GM19324 (cell line): ENCODE measurements around the gene LYRM2.
"Not testable (repeated sequence)": the region's sequence is repeated elsewhere in the genome, so short reads cannot be mapped to it uniquely, and the experiment has no call there.

ENCODE experiments used
- ATAC-seq: cut with Tn5 transposase; IDR thresholded peaks from one replicate; pipeline ENCODE4 v1.9.1; 2021; ENCODE audit warnings: mild to moderate bottlenecking, moderate library complexity; ENCODE audit not compliant: unreplicated experiment, low FRiP score

LYRM2 gene

DNA sequence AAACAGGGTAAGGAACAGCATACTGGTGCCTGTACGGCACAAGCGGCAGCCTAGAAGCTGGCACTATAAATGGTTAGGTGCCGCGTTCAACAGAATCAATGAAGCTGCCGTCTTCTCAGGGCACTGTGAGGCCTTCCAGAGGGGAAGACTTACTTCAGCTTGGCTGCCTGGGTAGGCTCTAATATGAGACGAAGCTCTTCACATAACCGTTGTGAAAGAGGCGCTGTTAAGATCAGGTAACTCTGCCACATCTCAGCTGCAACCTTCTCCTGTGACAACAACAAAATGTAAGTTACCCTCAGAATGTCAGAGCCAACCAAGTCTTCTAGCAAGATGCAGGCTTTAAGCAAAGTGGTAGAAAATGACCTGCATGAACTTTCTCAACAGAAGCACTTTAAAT lies 12.0 kb upstream of the LYRM2 start:
- no peak for ATAC-seq

DNA sequence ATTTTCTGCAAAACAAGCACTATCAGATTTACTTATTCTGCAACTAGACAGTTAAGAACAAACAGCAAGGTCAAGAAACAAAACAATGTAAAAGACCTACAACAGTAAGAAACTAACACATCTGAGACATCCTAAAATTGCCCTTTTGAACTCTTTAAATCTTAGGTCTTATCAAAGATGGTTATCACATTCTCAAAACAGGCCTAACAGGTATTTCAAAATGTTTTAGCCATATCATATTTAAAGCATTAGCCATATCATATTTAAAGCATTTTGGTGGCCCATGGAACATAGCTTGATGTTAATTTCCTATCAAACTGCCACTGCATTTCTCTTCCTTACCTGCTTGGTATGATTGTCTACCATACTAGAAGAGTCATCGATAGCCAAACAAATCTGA lies 11.1 kb upstream of the LYRM2 start:
- ATAC-seq: no peak

DNA sequence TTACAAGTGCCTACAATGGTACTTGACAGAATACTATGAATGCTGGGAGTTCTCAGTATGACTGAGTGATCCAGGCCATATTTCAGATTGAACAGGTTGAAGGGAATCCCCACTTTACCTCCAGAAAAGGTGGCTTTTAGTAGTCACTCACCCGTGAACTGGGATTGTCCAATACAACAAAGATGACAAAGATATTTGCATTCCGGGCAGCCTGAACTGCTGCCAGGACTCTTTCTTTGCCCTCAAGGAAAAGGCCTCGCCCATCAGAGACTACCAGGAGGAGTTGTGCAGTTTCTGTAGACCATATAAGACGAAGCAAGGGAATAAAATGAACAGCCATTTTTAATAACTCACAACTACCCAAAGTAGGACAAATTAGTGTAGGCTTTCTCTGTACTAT lies 6.3 kb upstream of the LYRM2 start:
- ATAC-seq: no peak

DNA sequence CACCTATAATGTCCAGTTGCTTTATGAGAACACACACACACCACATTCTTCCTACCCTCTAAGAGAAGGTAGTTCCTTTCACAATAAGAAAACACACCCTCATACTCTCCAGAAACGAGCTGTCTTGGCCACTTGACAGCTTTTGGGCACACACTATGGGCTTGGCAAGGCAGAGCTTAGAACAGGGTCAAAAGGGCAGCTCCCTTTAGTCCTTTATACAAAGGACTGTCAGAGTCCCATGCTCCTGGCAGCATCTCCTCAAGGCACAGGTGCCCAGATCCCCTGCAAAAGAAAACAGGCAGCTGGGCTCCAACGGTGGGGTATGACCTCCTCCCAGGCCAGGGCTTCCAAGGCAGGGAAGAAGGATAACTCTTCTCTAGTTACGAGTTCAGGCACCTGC lies 4.9 kb upstream of the LYRM2 start:
- no peak for ATAC-seq

DNA sequence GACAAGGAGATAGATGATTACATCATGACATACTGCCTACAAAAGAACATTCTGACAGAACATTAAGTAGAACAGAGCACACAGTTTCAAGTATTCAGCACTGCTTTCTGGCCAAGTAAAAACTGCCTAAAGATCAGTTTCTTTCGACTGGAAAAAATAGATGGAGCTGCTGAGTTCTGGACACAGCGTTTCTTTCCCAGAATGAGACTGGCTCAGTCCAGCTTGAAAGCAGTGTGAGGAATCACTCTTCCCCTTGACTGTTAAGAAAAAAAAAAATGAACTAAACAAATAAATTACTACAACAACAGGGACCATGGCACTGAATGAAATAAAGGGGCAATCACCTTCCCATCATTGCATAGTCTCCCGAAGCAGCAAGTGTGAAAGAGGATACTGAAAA lies 4.4 kb upstream of the LYRM2 start:
- no peak for ATAC-seq

DNA sequence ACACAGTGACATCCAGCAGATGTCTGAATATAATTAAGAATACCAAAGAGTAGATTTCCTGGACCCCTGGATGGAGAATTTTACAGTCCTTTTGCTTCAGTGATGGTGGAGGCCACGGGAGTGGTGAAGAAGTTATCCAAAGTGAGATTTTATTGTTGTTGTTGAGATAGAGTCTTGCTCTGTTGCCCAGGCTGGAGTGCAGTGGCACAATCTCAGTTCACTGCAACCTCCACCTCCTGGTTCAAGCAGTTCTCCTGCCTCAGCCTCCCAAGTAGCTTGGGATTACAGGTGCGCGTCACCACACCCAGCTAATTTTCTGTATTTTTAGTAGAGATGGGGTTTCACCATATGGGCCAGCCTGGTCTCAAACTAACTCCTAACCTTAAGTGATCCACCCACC lies 3.0 kb upstream of the LYRM2 start:
- not testable (repeated sequence) for ATAC-seq

DNA sequence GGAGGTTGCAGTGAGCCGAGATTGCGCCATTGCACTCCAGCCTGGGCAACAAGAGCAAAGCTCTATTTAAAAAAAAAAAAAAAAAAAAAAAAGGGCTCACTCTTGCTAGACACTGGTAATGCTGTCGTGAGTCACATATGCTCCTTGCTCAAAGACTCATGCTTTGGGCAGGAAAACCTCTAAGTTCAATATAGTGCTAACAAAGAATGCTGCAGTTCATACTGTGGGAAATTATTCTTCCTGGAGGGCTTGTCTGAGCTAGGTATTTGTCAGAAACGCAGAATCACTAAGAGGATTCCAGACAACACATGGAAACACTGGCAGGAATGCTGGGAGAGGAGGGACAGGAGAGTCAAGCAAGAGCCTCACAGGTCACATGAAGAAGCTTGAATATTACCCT lies 2.3 kb upstream of the LYRM2 start:
- no peak for ATAC-seq

DNA sequence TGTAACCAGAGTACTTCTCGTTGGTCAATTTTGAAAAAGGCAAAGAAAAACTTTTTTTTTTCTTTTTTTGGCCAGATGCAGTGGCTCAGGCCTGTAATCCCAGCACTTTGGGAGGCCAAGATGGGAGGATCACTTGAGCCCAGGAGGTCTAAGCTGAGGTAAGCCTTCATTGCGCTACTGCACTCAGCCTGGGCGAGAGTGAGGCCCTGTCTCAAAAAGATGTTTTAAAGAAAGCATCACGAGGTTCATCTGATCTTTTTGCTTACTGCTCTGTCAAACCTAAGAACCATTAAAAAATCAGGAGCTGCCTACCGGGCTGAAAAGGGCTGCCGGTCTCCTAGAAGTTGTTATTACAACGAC lies 607 bp downstream of the LYRM2 start:
- peak; percentile 2 for ATAC-seq

DNA sequence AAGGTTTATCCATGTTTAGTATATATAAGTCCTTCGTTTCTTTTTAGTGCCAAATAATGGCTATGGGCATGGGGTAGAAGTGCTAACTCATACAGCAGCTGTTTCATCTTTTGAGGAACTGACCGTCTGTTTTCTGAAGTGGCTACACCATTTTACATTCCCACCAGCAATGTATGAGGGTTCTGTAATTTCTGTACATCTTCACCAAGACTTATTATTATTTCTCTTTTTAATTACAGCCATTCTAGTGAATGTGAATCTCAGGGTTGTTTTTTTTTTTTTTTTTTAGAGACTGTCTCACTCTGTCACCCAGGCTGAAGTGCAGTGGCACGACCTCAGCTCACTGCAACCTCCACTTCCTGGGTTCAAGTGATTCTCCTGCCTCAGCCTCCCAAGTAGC lies 2.1 kb downstream of the LYRM2 start:
- ATAC-seq: not testable (repeated sequence)

DNA sequence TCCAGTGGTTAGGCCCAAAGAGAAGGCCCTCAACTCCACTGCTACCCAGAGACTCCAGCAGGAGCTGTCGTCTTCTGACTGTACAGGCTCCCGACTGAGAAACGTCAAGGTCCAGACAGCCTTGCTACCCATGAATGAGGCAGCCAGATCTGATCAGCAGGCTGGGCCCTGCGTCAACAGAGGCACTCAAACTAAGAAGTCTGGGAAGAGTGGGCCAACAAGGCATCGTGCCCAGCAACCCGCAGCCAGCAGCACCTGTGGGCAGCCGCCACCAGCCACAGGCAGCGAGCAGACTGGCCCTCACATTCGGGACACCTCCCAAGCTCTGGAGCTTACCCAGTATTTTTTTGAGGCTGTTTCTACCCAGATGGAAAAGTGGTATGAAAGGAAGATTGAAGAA lies 8.1 kb downstream of the LYRM2 start:
- no peak for ATAC-seq

DNA sequence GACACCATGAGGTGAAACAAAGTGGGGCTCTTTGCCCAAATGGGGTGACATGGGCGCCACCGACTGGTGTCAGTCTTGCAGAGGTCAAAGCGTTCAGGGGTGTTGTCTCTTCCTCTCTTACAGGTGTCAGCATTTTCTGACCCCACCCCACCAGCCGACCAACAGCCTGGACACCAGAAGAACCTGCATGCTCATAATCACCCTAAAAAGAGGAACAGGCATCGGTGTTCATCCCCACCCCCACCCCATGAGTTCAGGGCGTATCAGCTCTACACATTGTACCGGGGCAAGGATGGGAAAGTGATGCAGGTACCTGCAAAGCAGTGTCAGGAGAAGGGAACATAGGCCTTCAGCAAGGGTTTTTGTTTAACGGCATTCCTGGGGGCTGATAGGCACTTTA lies 14.8 kb downstream of the LYRM2 start:
- ATAC-seq: no peak

DNA sequence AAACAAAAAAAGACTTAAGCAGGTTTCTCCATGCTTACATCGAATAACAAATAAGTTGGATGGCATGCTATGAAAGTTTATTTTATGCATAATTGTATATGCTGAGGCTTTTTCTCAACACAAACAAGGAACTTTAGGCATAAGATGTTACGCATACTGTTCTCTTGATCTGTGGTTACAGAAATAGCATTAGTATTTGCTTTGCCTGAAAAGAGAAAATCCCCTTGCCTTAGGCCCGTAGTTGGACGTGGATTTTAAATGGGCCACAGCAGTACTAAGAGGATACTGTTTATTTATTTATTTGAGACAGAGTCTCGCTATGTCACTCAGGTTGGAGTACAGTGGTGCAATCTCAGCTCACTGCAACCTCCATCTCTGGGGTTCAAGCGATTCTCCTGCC lies 19.0 kb downstream of the LYRM2 start:
- no peak for ATAC-seq

DNA sequence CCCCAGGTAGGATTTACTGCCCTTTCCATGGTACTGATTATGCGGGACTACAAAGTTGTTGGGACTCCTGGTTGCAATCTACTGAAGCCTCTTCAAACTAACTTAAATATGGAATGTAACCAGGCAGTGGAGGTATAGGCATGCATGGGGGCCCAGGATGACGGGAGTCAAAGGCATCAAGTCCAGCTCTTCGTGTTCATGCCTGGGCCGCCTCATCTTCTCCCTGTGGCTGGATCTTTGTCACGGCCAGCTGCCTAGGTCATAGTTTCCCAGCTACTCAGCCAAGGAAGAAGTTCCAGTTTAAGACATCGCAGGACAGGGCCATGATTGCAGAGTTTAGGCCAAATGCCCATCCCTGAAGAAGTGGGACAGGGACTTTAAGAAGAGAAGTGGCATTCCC lies 20.5 kb downstream of the LYRM2 start:
- no peak for ATAC-seq

DNA sequence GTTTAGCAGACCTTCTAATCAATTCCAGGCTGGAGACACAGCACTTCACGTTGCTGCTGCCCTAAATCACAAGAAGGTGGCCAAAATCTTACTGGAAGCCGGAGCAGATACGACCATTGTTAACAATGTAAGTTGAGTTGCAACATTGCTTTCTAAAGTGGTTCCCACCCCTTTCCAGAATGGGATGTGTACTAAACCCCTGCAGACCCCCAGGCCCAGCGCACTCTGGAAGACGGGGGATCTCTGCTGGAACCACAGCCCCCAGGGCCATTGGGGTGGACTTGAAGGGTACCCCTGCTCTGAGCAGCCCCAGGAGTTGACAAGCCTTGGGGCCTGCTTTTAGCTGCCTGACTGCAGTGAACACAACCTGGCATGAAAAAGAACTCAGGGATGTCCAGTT lies 22.0 kb downstream of the LYRM2 start:
- ATAC-seq: no peak

DNA sequence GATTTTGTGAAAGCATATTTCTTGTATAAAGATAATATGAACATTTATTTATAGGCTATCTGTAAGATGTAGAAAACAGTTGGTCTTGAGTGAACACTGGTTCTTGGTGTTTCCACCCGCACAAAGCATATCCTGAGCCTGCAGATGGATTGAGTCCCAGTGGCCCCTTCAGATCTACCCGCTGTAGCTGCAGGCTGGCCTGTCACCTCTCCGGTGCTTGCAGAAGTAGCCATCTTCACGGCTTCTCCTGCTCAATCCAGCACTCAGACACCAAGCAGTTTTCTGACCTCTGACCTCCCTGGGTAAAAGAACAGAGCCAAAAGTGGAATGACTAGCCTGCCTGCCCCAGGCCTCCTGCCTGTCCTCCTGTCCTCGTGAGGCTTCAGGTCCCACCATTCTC lies 22.7 kb downstream of the LYRM2 start:
- ATAC-seq: no peak

DNA sequence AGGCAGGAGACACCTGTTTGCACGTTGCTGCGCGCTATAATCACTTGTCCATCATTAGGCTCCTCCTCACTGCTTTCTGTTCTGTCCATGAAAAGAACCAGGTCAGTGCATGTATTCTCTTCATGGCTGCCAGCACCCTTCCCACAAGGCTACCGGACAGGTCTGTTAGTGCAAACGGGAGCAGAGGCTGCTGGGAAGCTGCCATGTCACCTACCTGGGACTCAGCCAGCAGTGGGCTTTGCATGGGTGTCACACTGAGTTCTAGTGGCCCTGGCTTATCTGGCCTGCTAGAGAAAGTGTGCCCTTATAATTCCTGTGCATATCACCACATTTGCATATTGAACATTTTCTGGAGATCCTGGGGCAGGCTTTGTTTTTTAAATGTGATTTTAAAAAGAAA lies 24.8 kb downstream of the LYRM2 start:
- ATAC-seq: no peak

DNA sequence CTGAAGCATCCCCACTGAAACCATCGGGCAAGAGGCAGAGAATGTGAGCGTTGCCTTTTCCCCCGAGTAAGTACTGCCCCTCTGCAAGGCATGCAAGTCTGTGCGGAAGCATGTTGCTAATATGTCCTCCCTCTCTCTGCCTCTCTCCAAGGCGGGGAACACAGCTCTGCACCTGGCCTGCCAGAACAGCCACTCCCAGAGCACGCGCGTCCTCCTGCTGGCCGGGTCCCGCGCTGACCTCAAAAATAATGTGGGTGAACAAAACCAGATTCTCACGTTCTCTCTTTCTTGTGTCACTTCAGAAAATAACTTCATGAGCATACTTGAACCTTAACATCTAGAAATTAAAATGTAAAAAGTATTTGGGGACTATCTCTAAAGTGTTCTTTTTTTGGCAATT lies 26.4 kb downstream of the LYRM2 start:
- ATAC-seq: no peak

DNA sequence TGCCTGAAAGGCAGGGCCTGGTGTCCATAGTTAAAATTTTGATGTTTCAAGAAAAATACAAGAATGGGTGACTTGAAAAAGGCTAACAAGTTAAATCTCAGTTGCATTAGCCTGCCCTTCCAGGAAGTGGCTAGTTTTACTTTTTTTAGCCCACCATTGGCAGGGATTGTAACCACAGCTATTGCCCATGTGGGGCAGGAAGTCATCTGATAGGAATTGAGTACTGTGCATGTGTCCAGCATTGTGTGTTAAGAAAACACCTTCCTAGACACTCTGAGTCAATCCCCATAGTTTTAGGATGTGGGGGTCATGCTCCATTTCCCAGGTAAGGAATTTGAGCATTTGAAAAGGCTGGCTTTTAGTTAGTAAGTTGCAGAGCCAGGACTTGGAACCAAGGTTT lies 26.9 kb downstream of the LYRM2 start:
- ATAC-seq: no peak

DNA sequence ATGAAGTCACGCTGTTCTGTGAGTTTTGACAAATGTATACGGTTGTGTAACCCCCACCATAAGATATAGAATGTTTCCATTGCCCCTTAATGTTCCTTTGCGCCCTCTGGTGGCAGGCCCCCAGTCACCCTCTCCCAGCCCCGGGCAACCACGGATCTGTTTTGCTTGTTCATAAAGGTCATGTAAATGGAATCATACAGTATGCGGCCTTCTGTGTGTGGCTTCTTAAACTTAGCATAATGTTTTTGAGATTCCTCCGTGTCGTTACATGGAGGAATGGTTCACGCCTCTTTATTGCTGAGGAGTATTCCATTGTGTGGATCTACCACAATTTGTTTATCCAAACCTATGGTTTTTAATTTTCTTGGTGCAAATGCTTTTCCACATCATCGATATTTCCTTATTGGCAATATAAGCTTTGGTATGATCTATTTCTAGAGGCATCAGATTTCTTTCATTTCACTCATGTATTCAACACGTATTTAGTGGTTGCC lies 28.4 kb downstream of the LYRM2 start:
- no peak for ATAC-seq

DNA sequence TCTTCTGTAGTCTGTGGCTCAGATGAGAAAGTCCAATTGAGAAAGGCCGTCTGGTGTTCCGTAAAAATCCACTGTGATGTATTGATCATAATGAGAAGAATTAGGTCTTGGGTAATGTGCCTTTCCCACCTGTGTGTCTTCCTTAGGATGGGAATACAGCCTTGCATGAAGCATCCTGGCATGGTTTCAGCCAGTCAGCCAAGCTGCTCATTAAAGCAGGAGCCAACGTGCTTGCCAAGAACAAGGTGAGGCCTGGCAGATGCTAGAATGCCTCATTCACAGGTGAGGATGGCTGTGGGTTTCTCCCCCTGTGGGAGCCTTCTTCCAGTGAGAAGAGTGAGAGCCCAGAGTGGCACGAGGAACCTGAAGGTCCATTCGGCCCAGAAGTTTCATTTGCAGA lies 32.7 kb downstream of the LYRM2 start:
- ATAC-seq: no peak

DNA sequence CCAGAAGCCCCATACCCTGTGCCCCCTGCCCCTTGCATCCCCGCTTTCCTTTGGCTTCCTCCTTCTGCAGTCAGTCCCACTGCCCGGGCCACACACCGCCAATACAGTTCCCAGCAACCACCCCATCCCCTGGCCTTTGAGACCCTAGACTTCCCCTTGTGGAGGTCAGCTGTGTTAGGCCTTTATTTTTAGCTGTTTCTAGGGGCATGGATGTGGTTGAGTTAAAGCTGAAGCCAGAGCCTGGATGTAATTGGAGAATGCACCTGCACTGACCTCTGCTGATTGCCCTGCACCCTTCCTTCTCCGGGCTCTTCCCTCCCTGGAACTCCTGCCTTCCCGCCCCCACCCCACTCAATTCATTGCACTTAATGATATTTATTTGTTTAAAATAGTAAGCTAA lies 33.9 kb downstream of the LYRM2 start:
- ATAC-seq: no peak

DNA sequence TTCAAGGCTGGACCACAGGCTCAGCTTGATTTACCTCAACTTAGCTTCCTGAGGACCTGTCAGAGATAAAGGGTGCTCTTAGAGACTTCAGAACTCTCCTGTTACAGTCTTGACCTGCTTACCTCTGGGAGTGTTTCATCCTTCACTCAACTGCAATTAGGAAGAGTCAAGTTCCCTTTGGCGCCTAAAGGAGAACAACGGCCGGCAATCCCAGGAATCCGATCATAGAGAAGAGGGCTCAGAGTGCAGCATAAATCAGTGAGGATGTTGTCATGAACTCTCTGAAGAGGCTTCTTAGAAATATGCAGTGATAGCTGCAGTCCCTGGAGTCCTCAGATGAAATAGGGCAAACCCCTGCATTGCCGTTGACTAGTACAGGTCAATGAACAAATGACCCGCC lies 36.4 kb downstream of the LYRM2 start:
- no peak for ATAC-seq

DNA sequence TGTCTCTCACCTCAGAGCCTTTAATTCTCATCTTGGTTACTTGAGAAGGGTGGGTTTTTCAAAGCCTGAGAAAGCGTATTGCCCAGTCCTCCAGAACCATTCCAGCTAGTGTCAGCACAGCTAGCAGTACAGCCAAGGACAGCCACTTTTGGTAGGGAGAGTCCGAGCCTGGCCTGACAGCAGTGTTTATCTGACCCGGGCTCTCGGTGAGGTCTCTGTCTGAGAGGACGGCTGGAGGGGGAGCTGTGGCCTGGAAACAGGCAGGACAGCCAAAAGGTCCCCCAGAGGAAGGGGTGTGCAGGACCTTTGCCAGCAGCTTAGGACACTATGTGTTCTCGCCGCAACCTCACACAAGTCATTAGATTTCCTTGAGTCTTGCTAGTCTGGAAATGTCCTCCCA lies 38.8 kb downstream of the LYRM2 start:
- no peak for ATAC-seq

DNA sequence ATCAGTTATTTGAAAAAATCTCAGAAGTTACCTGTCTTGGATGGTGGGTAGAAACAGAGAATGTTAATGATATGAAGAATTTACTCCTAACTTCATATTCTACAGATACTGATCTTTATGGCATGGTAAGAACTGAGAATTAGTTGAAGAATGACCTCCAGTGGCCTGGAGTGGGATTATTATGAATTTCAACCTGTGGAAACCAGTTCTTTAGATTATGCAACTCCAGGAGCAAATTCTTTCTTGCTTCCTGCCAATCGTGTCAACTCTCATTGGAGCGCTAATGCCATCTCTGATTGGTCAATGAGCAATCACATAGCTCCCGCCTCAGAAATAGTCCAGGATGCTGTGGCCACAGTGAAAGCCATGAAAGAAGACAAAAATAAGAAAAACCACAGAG lies 40.6 kb downstream of the LYRM2 start:
- ATAC-seq: no peak
